HG02763 (cell line): Measurements from ENCODE around the gene MRPL28.
"Not testable (repeated sequence)": the region's sequence is repeated elsewhere in the genome, so short reads cannot be mapped to it uniquely, and the experiment has no call there.

Experiments
- ATAC-seq: cut with Tn5 transposase; IDR thresholded peaks from one replicate; pipeline ENCODE4 v1.9.1; 2021; ENCODE audit warnings: mild to moderate bottlenecking, moderate library complexity; ENCODE audit not compliant: unreplicated experiment

Gene MRPL28

DNA sequence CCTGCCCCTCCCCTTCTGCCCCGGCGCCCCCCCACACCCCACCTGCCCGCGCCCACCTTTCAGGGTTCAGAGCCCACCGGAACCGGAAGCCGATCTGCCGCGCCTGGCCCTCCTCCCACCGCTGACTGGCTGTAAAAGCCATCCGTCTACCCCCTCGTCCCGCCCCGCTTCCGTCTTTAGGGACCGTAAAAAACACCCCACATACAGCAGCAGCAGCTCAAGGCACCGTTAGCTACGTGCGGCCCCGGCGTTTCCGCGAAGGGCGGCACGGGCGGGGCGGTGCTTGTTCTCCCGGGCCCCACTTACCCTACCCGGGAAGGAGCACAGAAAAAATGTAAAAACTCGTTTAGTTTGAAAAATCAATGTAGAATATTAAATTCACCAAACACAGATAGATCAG is at the start of gene MRPL28:
TSS of gene MRPL28 (minus strand) at position 96 of the 400 bp plus-strand sequence. CDS start 320 bp downstream, outside the sequence.
- peak; percentile 76 for ATAC-seq

DNA sequence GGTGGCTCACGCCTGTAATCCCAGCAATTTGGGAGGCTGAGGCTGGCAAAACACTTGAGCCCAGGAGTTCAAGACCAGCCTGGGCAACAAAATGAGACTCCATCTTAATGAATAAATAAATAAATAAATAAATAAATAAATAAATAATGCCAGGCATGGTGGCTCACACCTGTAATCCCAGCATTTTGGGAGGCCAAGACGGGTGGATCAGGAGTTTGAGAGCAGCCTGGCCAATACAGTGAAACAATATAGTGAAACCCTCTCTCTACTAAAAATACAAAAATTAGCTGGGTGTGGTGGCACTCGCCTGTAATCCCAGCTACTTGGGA is 44.8 kb upstream of the MRPL28 start:
- ATAC-seq, result not testable (repeated sequence)

DNA sequence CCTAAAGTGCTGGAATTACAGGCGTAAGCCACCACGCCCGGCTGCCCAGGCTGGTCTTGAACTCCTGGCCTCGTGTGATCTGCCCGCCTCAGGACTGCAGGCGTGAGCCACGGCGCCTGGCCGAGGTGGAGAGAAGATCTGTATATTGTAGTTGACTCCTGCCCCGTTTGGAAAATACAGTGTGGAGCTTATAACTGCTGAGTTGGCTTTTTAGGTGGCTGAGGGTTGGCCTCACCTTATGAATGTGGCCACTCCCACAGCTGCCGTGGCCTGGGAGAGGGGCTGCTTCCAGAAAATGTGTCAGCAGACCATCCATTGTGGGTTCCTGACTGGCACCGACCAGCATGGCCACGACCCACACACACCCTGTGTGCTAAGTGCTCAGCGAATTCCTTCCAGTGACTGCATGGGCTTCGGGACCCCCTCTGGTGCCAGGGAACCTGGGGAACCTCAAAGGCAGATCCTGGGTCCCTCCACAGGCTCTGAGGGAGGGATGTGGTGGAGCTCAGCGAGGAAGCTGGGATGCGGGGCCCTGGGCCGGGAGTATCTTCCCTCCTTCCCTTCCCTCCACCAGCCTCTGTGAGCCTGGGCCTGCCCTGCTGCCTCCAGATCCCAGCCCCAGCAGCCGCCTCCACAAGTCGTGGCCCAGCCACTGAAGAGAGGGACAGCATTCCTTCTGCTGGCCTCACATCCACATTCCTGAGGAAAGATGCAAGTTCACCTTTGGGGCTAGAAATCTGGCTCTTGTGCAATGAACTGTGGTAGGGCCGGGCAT is 44.2 kb upstream of the MRPL28 start:
- ATAC-seq, result no peak

DNA sequence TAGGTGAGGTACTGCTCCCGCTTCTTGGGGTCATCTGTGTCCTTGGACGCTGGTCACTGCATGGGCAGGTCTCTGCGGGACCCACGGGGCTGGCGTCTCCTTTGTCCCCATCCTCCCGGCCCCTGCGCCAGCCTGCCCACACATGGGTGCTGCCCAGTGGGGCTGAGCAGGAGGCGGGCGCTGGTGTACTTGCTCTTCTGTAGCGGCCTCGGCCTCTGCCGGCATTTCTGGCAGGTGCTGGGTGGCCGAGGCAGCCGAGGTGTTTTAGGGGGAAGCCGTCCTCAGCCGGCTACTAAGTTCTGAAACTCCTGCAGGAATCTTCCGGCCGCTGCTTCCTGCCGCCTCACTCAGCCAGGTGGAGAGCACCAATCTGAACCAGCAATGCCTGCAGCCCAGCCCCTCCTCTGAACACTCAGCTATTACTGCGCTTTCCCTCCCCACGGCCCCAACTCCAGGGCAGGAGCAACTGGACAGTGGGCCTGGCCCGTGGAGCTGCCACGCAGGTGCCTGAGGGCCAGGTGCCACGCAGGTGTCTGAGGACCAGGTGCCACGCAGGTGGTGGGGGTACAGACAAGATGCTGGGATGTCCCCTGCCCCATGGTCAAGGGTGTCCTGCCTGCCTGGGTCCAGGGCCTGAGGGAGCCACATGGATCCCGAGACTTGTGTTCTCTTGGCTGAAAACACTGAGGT is 41.4 kb upstream of the MRPL28 start:
- no peak for ATAC-seq

DNA sequence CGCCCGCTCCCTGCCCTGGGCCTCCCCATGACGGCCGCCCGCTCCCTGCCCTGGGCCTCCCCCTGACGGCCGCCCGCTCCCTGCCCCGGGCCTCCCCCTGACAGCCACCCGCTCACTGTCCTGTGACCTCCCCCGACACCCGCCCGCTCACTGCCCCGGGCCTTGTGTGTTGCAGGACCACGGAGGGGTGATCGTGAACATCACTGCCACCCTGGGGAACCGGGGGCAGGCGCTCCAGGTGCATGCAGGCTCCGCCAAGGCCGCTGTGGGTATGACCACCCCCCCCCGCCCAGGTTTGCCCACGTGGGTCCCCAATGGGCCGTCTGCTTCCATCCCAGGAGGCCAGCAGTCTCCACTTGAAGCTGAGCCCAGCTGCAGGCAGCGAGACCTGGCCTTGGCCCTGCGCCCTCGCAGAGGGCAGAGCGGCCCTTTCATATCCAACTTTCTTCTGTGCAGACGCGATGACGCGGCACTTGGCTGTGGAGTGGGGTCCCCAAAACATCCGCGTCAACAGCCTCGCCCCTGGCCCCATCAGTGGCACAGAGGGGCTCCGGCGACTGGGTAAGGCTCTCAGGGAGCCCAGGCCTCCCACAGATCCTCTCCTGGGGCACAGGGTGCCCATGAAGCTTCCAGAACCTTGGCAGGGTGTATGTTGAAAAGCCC is 40.3 kb upstream of the MRPL28 start:
- ATAC-seq, result no peak

DNA sequence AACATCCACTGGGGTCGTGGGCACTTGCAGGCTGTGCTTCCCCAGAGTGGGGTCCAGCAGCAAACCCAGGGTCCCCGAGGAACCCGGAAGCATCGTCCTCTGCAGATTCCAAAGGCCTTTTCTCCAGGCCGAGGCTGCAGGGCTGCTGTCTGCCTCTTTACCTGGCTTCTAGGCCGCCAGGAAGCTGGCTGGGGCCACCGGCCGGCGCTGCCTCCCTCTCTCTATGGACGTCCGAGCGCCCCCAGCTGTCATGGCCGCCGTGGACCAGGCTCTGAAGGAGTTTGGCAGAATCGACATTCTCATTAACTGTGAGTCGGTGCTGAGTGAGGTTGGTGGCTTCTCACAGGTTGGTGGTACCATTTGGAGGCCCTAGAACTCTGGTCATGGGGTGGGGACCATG is 36.9 kb upstream of the MRPL28 start:
- ATAC-seq, result no peak

DNA sequence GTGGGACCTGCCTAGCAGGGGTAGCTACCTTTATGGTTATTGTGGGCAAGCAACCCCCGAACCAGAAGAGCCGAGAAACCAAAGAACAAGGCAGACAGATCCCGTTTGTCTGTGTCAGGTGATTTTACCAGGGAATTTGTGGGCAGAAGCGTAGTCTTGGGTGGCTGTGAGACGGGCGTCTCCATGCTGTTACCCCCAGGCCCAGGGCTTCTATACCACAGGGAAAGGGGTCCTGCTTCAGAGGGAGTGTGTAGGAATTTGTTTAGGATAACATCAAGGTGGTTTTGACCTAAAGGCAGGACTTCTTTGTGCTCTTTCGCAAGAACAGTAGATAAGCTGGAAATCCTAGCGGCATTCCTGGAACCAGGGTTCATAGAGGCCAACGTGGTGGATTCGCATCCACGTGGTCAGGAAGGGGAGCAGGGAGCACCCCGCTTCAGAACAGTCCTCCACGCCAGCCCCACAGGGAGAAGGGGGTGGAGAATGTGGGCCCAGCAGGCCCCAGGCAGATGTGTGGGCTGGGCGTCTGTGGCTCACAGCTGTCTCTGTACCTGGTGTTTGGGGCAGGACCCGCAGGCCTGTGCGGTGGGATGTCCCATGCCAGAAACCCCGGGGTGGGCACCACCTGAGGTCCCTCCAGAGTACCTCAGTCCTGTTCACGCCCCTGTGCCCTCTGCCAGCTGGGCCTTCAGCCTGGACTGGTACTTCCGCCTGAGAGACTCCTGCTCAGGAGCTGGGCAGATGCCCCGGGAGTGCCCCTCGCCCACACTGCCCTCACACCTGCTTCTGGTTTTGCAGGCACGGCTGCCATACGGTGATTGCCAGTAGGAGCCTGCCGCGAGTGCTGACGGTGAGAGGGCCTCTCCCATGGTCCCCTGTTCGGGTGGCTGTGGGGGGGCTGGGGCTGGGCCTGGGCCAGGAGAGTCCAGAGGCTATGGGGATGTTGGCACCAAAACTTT is 35.5 kb upstream of the MRPL28 start:
- no peak for ATAC-seq

DNA sequence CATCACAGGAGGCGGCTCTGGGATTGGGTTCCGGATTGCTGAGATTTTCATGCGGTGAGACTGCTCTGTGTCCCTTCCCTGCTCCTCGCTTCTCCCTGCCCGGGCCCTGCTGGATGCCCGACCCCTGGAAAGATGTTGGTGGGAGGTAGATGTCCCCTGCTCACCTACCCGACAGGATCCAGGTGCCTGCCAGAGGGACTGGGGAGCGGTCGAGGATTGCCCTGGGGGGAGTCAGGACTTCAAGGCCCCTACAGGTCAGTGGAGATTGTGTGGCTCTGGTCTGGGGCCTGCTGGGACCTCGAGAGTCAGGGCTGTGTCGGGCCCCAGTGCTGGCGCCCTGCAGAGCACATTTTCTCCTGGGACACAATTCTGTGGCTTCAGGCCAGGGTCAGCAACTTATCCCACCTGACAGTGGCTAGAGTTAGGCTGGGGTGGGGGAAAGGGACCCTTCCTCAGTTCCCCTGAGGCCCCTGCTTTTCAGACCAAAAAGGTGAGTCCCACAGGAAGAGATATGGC is 34.7 kb upstream of the MRPL28 start:
- ATAC-seq, result no peak

DNA sequence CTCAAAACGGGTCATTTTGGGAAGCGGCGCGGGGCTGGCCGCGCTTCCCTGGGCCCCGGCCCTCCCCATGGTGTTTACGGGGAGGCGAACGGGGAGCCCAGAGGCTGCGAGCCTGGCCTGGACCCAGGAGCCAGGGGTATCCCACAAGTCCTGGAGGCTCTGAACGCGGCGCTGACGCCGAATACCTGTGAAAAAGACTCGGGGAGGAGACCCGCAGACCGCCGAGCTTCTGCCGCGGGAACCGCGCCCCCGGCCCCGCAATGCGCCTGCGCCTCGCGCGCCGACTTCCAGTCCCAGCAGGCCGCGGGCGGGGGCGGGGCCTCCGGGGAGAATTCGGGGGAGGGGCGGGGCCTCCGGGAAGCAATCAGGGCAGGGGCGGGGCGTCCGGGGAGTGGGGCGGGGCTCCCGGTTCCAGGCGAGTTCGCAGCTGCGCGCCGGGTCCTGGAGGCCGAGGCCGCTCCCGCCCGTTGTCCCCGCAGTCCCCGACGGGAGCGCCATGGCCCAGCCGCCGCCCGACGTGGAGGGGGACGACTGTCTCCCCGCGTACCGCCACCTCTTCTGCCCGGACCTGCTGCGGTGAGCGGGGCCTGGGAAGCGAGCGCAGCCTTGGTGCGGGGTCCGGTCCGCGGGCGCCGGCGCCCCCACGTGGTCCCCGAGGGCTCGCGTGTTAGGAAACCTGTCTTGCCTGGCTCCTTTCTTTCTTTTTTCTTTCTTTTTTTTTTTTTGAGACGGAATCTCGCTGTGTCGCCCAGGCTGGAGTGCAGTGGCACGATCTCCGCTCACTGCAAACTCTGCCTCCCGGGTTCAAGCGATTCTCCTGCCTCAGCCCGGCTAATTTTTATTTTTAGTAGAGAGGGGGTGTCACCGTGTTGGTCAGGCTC is 31.4 kb upstream of the MRPL28 start, which contains the start of gene DECR2:
TSS of gene DECR2 (plus strand) at position 418 of the 881 bp plus-strand sequence. CDS start at position 497, 79 bp downstream.
- ATAC-seq, result peak; percentile 54

DNA sequence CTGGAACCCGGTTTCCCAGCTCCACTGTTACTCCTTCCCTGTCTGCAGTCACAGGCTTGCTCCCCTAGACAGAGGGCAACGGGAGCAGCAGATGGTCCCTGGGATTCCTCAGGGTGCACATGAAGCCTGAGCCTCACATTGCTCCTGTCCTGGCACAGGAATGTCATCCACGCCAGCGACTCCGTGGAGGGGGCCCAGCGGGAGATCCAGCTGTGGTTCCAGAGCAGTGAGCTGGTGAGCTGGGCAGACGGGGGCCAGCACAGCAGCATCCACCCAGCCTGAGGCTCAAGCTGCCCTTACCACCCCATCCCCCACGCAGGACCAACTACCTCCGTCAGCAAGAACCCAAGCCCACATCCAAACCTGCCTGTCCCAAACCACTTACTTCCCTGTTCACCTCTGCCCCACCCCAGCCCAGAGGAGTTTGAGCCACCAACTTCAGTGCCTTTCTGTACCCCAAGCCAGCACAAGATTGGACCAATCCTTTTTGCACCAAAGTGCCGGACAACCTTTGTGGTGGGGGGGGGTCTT is 29.8 kb upstream of the MRPL28 start:
- no peak for ATAC-seq

DNA sequence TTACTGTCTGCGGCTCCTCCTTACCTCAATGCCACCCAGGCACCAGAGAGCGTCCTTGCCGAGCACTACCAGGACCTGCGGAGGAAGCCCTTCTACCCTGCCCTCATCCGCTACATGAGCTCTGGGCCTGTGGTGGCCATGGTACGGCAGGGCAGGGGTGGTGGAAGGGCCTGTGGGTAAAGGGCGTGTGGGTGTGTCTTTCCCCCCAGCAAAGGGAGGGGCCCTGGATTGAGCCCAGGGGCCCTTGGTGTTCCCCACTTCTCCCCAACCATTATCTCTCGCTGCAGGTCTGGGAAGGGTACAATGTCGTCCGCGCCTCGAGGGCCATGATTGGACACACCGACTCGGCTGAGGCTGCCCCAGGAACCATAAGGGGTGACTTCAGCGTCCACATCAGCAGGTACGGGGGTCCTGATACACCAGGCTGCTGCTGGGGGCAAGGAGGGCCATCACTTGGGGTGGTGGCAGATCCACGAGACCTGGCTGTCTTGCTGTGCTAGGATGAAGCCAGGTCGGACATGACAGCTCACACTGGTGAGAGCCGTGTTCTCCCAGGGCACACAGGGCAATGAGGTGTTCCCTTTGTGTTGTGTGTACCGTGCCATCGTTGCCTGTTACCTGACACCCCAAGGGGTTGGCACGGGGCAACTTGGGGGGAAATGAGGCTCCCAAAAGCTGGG is 29.1 kb upstream of the MRPL28 start:
- ATAC-seq, result no peak

DNA sequence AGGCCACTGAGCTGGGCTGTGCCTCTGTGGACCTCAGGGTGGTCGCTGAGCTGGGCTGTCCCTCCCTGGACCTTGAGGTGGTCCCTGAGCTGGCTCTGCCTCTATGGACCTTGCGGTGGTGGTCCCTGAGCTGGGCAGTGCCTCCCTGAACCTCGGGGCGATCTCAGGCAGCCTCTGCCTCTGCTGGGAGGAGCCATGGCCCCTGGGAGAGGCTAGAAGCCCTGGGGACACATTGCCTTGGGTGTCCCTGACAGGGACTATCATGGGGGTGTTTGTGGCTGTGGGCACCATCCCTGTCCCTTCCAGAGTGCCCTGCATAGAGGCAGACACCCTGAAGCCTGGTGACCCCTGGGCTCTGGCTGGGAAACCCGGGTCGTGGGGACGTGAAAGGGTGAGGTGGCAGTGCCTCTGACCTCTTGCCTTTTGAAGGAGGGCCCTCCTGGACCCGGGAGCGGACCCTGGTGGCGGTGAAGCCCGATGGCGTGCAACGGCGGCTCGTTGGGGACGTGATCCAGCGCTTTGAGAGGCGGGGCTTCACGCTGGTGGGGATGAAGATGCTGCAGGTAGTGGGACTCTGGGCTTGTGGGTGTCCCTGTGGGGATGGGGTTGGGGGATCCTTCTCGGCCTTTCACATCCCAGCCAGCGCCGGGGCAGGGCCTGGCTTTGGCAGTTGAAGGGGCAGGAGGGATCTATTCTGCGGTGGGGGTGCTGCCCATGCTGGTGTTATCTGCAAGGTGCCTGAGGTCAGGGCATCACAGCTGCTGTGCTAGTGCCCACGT is 28.4 kb upstream of the MRPL28 start:
- no peak for ATAC-seq

DNA sequence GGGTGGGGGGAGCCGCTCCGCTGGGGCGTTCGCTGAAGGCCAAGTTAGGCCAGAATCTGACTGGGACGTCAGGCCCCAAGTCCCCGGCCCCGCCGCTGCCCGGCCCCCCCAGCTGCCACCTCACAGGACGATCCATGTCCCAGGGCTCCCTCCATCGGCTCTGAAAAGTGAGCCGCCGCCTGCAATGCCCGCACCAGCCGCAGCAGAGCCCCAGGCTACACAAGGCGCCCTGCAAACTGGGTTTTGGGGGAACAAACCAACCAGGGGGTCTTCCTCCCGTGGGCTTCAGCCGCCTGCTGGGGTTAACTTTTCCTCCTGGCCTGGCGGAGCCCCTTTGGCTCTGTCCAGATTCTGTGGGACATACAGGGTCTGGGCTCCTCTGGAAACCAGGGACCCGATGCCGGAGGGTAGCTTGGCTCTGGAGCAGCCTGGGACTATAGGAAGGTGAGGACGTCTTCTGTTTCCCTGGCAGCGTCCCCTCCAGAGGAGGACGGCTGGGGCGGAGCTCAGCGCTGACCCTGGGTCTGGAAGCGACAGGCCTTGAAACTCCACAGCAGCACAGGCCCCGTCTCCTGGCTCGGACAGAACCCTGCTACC is 27.5 kb upstream of the MRPL28 start:
- ATAC-seq, result no peak

DNA sequence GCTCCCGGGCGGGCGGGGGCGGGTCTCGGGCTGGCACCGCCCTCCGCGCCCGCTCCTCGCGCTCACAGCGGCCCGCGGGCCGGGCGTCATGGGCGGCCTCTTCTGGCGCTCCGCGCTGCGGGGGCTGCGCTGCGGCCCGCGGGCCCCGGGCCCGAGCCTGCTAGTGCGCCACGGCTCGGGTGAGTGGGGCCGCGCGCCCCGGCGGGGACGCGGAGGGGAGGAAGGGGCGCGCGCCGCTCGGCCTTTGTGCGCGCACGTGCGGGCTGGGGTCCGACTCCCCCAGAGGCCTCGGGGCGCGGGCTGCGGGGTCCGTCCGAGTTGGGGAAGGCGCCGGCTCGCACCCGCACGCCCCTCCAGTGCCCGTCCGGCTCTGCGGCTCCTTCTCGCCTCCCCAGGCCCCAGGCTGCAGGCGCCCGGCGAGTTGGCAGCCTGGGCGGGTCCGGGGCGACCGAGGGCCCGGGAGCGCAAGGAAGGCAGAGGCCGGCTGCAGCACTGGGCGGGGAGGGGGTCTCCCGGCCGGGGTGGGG is 26.9 kb upstream of the MRPL28 start, which contains the start of gene NME4:
TSS of gene NME4 (plus strand) at position 65 of the 527 bp plus-strand sequence. CDS start at position 89, 24 bp downstream.
- no peak for ATAC-seq

DNA sequence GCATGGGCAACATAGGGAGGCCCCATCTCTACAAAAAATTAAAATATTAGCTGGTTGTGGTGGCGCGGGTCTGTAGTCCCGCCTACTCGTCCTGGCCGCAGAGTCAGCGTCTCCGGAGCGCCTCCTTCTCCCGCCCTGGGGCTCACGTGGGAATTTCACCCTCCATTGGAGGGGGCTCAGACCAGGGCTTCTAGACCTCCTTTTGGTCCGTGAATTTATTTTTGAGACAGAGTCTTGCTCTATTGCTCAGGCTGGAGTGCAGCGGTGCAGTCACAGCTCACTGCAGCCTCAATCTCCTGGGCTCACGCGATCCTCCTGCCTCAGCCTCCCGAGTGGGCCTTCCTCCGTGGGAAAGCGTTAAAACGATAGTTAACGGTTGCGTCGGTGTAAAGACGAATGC is 26.3 kb upstream of the MRPL28 start:
- no peak for ATAC-seq

DNA sequence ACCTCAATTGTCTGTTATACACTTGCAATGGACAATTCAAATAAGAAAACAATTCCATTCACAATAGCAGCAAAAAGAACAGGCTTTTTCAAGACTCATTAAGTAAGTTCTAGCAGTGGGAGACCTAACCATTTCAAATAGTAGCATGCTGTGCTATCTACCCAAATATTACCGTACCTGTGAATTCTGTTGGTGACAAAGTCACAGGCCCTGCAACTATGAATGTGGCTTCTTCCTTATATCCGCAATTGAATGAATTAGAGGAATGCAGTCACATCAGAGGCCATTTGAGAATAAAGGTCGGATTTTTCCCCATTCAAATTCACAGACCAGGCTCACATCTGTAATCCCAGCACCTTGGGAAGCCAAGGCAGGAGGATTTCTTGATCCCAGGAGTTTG is 25.9 kb upstream of the MRPL28 start:
- no peak for ATAC-seq

DNA sequence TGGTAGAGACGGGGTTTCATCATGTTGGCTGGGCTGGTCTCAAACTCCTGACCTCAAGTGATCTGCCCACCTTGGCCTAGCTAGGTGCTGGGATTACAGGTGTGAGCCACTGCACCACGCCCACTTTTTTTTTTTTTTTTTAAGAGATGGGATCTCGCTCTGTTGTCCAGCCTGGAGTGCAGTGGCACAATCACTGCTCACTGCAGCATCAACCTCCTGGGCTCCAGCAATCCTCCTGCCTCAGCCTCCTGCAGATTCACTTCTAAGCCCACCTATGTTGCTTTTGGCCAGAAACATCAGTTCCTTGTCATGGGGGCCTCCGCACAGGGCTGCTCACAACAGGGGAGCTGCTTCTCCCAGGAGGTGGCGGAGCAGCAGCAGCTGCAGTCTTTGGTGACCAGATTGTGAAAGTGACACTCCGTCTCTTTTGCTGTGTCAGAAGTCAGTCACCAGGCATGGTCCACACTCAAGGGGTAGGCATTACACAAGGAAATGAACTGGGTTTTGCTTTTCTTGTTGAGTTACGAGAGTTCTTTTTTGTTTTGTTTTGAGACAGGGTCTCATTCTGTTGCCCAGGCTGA is 22.2 kb upstream of the MRPL28 start:
- ATAC-seq, result no peak
